Measurements from ENCODE around the gene KCNF1. TPM values are rescaled to one million over a fixed set of nuclear protein-coding genes. Genes with fewer than 3 reads are reported as not detected.
"Not testable (repeated sequence)": the region's sequence is repeated elsewhere in the genome, so short reads cannot be mapped to it uniquely, and the experiment has no call there.

Gene KCNF1
- total RNA-seq, 1 donor from 2014 or later = 0.55 TPM

- no peak overlapping the region for H3K4me3 Mint-ChIP-seq (ENCODE audit: low read depth)
- H3K27ac Mint-ChIP-seq = no peak overlapping the region
- no peaks in the 10 kb centered on the region for H3K4me1 Mint-ChIP-seq (ENCODE audit: low read depth)
- peaks cover 9% of the 10 kb centered on the region for H3K9me3 Mint-ChIP-seq (ENCODE audit: low read depth)
- no peaks in the 10 kb centered on the region for H3K36me3 Mint-ChIP-seq (ENCODE audit: insufficient read depth)
- TF ChIP-seq CTCF (IDR thresholded peaks at IDR 0.05; ENCODE audit: unreplicated experiment) = no peak
- no peak for DNase-seq (ENCODE audit: low spot score, unreplicated experiment)
- H3K27me3 Mint-ChIP-seq = peaks cover 4% of the 10 kb centered on the region
Measured at GRCh38 chr2:10954416-10954815, 42.7 kb downstream of the KCNF1 start.

- TF ChIP-seq CTCF (IDR thresholded peaks at IDR 0.05; ENCODE audit: unreplicated experiment) = no peak
- Mint-ChIP-seq H3K4me1 (ENCODE audit: low read depth) (no peaks in the 10 kb centered on the region), H3K27ac (no peak overlapping the region), H3K4me3 (ENCODE audit: low read depth) (no peak overlapping the region), H3K9me3 (ENCODE audit: low read depth) (peaks cover 5% of the 10 kb centered on the region), H3K27me3 (peaks cover 4% of the 10 kb centered on the region), H3K36me3 (ENCODE audit: insufficient read depth) (no peaks in the 10 kb centered on the region)
- DNase-seq (ENCODE audit: low spot score, unreplicated experiment) = no peak
Measured at GRCh38 chr2:10954856-10955818, 43.4 kb downstream of the KCNF1 start.

- Mint-ChIP-seq H3K4me3 (ENCODE audit: low read depth) (no peak overlapping the region), H3K9me3 (ENCODE audit: low read depth) (peaks cover 5% of the 10 kb centered on the region), H3K36me3 (ENCODE audit: insufficient read depth) (no peaks in the 10 kb centered on the region), H3K27ac (no peak overlapping the region), H3K27me3 (peaks cover 4% of the 10 kb centered on the region), H3K4me1 (ENCODE audit: low read depth) (no peaks in the 10 kb centered on the region)
- DNase-seq (ENCODE audit: low spot score, unreplicated experiment) = no peak
- no peak for TF ChIP-seq CTCF (IDR thresholded peaks at IDR 0.05; ENCODE audit: unreplicated experiment)
Measured at GRCh38 chr2:10956006-10956790, 44.5 kb downstream of the KCNF1 start.

DNA sequence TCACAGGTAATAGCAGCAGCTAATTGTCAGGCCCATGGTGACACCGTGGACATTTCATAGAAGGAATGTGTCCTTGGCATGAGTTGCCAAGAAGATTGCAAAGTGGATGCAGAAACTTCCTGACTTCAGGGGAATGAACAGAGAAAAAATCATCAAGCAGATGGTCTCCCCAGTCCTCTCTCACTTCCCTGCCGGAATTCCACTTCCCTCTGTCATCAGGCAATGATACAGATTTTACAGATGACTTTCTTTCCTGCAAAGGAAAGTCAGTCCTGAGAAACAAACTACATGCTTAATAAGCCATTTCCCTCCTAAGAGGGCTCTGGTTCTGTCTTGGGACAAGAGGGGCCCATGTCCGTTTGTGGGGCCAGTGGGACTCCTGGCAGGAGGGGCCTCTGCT, 45.7 kb downstream of the KCNF1 start:
- Mint-ChIP-seq H3K4me3 (ENCODE audit: low read depth) (no peak overlapping the region), H3K27me3 (peaks cover 4% of the 10 kb centered on the region), H3K36me3 (ENCODE audit: insufficient read depth) (no peaks in the 10 kb centered on the region), H3K27ac (no peak overlapping the region), H3K4me1 (ENCODE audit: low read depth) (no peaks in the 10 kb centered on the region), H3K9me3 (ENCODE audit: low read depth) (peaks cover 5% of the 10 kb centered on the region)
- TF ChIP-seq CTCF (IDR thresholded peaks at IDR 0.05; ENCODE audit: unreplicated experiment) = no peak
- DNase-seq (ENCODE audit: low spot score, unreplicated experiment) = no peak

DNA sequence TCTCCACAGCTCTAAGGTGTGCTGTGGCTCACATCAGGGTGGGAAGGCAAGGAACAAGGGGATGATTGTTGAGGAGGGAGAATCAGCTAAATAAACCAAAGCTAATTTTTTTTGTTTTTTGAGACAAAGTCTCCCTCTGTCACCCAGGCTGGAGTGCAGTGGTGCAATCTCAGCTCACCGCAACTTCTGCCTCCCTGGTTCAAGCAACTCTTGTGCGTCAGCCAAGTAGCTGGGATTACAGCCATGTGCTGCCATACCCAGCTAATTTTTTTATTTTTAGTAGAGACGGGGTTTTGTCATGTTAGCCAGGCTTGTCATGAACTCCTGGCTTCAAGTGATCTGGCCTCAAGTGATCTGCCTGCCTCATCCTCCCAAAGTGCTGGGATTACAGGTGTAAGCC, 46.7 kb downstream of the KCNF1 start:
- not testable (repeated sequence) for DNase-seq (ENCODE audit: low spot score, unreplicated experiment); H3K4me3 Mint-ChIP-seq (ENCODE audit: low read depth); H3K9me3 Mint-ChIP-seq (ENCODE audit: low read depth); H3K36me3 Mint-ChIP-seq (ENCODE audit: insufficient read depth); H3K27ac Mint-ChIP-seq; H3K4me1 Mint-ChIP-seq (ENCODE audit: low read depth)
- H3K27me3 Mint-ChIP-seq = peaks cover 11% of the 10 kb centered on the region
